OCI-LY7 (cell line): ENCODE measurements around the gene LZTR1. TPM values are rescaled to one million over a fixed set of nuclear protein-coding genes. Genes with fewer than 3 reads are reported as not detected.

ENCODE experiments used
- BruUV-seq: library from RNA; stranded (reverse); fragments of 400-500 nt; replicated peaks from 2 replicates; lab custom pipeline; 2021; lab: Mats Ljungman, UMichigan
- CTCF ChIA-PET: fragments of 300-600 bp; sonication (Branson Sonifier 250); formaldehyde crosslinking; loops from one replicate; lab custom pipeline; 2022; ENCODE audit warnings: antibody characterized with exemption; ENCODE audit not compliant: unreplicated experiment; lab: Charles Lee
- POLR2A ChIA-PET: fragments of 300-600 bp; sonication (Branson Sonifier 250); formaldehyde crosslinking; loops from one replicate; lab custom pipeline; 2022; ENCODE audit warnings: antibody characterized with exemption; lab: Charles Lee
- DNase-seq: peaks from one replicate; pipeline ENCODE4 v3.0.0-alpha.2; 2015; ENCODE audit warnings: low spot score
- H2AFZ ChIP-seq: fragments of 200-600 bp; sonication (generic), shearing (Covaris generic); 2 replicates; pipeline ENCODE4 v1.6.1; 2014; ENCODE audit warnings: mild to moderate bottlenecking, antibody characterized with exemption, low read length, moderate library complexity
- H3K27ac ChIP-seq: fragments of 200-600 bp; sonication (generic); 2 replicates; pipeline ENCODE4 v1.5.1; 2014; ENCODE audit warnings: mixed run types, low read depth, mild to moderate bottlenecking, moderate library complexity, low read length, inconsistent platforms; ENCODE audit not compliant: poor library complexity, severe bottlenecking
- H3K36me3 ChIP-seq: fragments of 200-600 bp; sonication (generic); 2 replicates; pipeline ENCODE4 v1.6.1; 2014; ENCODE audit warnings: mild to moderate bottlenecking, antibody characterized with exemption, low read length, moderate library complexity, mixed read lengths; ENCODE audit not compliant: insufficient read depth
- H3K4me1 ChIP-seq: fragments of 200-600 bp; sonication (generic); 2 replicates; pipeline ENCODE4 v1.5.1; 2014; ENCODE audit warnings: mild to moderate bottlenecking, low read length; ENCODE audit not compliant: insufficient read depth, poor library complexity, severe bottlenecking
- H3K4me2 ChIP-seq: fragments of 200-600 bp; sonication (generic); 2 replicates; pipeline ENCODE4 v1.6.1; 2014; ENCODE audit warnings: mild to moderate bottlenecking, low read length
- H3K4me3 ChIP-seq: fragments of 200-600 bp; sonication (generic); 2 replicates; pipeline ENCODE4 v1.5.1; 2014; ENCODE audit warnings: mild to moderate bottlenecking, low read depth, low read length; ENCODE audit not compliant: poor library complexity, severe bottlenecking
- H3K79me2 ChIP-seq: fragments of 200-600 bp; sonication (generic); 2 replicates; pipeline ENCODE4 v1.6.1; 2016; ENCODE audit warnings: low read depth, mild to moderate bottlenecking, low read length, moderate library complexity, mixed read lengths; ENCODE audit not compliant: insufficient read depth
- H3K9me2 ChIP-seq: fragments of 200-600 bp; sonication (generic); 2 replicates; pipeline ENCODE4 v1.6.1; 2016; ENCODE audit warnings: mild to moderate bottlenecking, low read length, mixed read lengths; ENCODE audit not compliant: insufficient read depth
- H3K9me3 ChIP-seq: fragments of 200-600 bp; sonication (generic); 2 replicates; pipeline ENCODE4 v1.6.1; 2014; ENCODE audit warnings: mild to moderate bottlenecking, mixed run types, low read length, mixed read lengths
- H4K20me1 ChIP-seq: fragments of 200-600 bp; sonication (generic); 2 replicates; pipeline ENCODE4 v1.6.1; 2014; ENCODE audit warnings: mild to moderate bottlenecking, antibody characterized with exemption, low read length, moderate library complexity, mixed read lengths; ENCODE audit not compliant: insufficient read depth
- EZH2phosphoT487 ChIP-seq: fragments of 200-600 bp; sonication (generic); IDR thresholded peaks from 2 replicates; pipeline ENCODE4 v1.6.1; 2018; ENCODE audit warnings: low read depth, borderline replicate concordance, mild to moderate bottlenecking, mixed run types, antibody characterized with exemption, low read length, moderate library complexity, mixed read lengths
- intact Hi-C: fragments of 100-400 bp; cut with micrococcal nuclease; formaldehyde crosslinking; loops from one replicate; pipeline ENCODE4 v1.10.0; 2022; ENCODE audit not compliant: unreplicated experiment
- total RNA-seq, 2 experiments: library from RNA; depleted of rRNA in 1 of 2; stranded (reverse); fragments of >200 nt in 1 of 2; shearing (Covaris generic) in 1 of 2; gene quantifications; 2 replicates each; pipeline ENCODE4 v1.2.3, GENCODE V29; 2014 to 2022
- TF ChIP-seq, protein P1 (sequence below): fragments of 200-600 bp; sonication (generic); conservative IDR thresholded peaks from 2 replicates; pipeline ENCODE4 v1.5.1; 2014; ENCODE audit warnings: mild to moderate bottlenecking, antibody characterized with exemption, low read length, moderate library complexity, mixed read lengths

Gene LZTR1
- total RNA-seq, 2 experiments from 2014 or later, result 46.8 to 61.8 TPM

DNA sequence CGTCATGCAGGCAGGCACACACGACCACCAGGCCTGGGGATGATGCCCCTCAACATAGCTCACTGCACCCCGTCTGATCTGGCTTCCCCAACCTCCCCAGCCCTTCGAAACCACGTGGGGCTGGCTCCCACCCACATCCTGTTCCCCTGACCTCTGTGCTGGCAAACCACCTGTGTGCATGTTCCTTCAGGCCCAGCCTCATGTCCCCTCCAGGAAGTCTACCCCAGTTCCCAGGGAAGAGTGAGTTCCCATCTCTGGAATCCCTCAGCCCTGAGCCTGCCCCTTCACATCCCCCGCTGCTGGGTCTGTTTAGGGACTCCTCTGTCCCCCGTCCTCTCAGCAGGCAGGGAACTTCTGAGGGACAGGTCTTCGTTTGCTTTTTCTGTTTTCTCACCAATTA is 43.2 kb downstream of the LZTR1 start:
- H3K9me3 ChIP-seq, result no peaks in the 10 kb centered on the region
- no peaks in the 10 kb centered on the region for H3K36me3 ChIP-seq
- intact Hi-C loops, result loop anchor here (10.0 kb wide), 1 partner anchor 70 kb away; no protein-coding TSS in a partner anchor
- no peak overlapping the region for H3K27ac ChIP-seq
- ChIA-PET POLR2A (interaction anchor here (0.7 kb wide), 1 partner anchor 158 kb away, joined by 4 read pairs; no protein-coding TSS in a partner anchor), CTCF (no interaction called here)
- H3K4me1 ChIP-seq, result peaks cover 4% of the 10 kb centered on the region
- no peaks in the 10 kb centered on the region for H3K79me2 ChIP-seq
- no peak overlapping the region for H2AFZ ChIP-seq
- no peaks in the 10 kb centered on the region for H4K20me1 ChIP-seq
- no peak overlapping the region for H3K4me2 ChIP-seq
- TF ChIP-seq, protein P1, sequence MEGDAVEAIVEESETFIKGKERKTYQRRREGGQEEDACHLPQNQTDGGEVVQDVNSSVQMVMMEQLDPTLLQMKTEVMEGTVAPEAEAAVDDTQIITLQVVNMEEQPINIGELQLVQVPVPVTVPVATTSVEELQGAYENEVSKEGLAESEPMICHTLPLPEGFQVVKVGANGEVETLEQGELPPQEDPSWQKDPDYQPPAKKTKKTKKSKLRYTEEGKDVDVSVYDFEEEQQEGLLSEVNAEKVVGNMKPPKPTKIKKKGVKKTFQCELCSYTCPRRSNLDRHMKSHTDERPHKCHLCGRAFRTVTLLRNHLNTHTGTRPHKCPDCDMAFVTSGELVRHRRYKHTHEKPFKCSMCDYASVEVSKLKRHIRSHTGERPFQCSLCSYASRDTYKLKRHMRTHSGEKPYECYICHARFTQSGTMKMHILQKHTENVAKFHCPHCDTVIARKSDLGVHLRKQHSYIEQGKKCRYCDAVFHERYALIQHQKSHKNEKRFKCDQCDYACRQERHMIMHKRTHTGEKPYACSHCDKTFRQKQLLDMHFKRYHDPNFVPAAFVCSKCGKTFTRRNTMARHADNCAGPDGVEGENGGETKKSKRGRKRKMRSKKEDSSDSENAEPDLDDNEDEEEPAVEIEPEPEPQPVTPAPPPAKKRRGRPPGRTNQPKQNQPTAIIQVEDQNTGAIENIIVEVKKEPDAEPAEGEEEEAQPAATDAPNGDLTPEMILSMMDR, result no peak
- no peak for TF ChIP-seq EZH2phosphoT487
- BruUV-seq, result no TSS peak
- no peak overlapping the region for H3K4me3 ChIP-seq
- DNase-seq, result no peak
- H3K9me2 ChIP-seq, result no peaks in the 10 kb centered on the region

DNA sequence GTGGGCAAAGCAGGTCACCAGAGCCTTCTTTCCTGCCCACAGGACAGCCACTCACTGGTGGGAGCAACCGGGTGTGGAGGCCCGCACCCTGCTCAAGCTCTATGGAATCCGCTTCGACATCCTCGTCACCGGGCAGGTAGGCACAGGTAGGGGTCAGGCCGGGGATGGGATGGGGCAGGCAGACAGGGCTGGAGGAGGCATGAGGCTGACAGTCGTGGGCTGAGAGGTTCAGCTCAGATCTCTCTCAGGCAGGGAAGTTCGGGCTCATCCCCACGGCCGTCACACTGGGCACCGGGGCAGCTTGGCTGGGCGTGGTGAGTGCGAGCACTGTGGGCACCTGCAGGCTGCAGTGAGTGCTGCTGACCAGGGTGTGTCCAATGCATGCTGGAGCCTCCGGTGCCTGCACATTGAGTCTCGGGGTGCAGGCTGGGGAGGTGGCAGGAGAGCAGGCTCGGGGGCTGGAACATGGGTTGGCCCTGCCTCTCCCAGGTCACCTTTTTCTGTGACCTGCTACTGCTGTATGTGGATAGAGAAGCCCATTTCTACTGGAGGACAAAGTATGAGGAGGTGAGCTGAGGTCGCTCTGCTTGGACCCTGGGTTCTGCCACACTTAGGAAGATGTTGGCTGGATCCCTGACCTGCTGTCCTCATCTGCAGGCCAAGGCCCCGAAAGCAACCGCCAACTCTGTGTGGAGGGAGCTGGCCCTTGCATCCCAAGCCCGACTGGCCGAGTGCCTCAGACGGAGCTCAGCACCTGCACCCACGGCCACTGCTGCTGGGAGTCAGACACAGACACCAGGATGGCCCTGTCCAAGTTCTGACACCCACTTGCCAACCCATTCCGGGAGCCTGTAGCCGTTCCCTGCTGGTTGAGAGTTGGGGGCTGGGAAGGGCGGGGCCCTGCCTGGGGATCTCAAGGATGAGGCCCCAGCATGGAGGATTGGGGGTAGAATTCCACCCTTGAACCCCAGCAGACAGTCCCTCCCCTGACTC is 44.0 kb downstream of the LZTR1 start:
- Histone ChIP-seq H2AFZ (no peak overlapping the region), H3K4me3 (no peak overlapping the region), H3K79me2 (no peaks in the 10 kb centered on the region), H3K4me2 (no peak overlapping the region), H4K20me1 (no peaks in the 10 kb centered on the region), H3K36me3 (no peaks in the 10 kb centered on the region), H3K27ac (no peak overlapping the region), H3K4me1 (peaks cover 4% of the 10 kb centered on the region), H3K9me3 (no peaks in the 10 kb centered on the region), H3K9me2 (no peaks in the 10 kb centered on the region)
- TF ChIP-seq EZH2phosphoT487, result no peak
- TF ChIP-seq, protein P1, result no peak
- CTCF ChIA-PET, result no interaction called here
- DNase-seq, result no peak
- intact Hi-C loops, result loop anchor here (10.0 kb wide), 1 partner anchor 69 kb away; no protein-coding TSS in a partner anchor
- no TSS peak for BruUV-seq
- POLR2A ChIA-PET, result no interaction called here
